Stimulated activated CD4-positive, alpha-beta T cell treated with anti-CD3 and anti-CD28 coated beads, Interleukin-15, amount 100 ng/mL, for 1 hour (primary cell): ENCODE results near the gene CRYAA.

Experiments
- DNase-seq, 2 donors: peaks; one replicate each; pipeline ENCODE4 v3.0.0-alpha.2; 2020; ENCODE audit warnings: low read depth in 1 of 2, low spot score in 1 of 2

Gene CRYAA

GRCh38 chr21:43201491-43201890, 32.7 kb downstream of the CRYAA start:
- no peak for DNase-seq

- no peak for DNase-seq
These were observed 34.8 kb downstream of the CRYAA start for GRCh38 chr21:43203591-43203990.

GRCh38 chr21:43204638-43205037, 35.8 kb downstream of the CRYAA start:
- no peak for DNase-seq

GRCh38 chr21:43206231-43207042, 37.6 kb downstream of the CRYAA start:
- no peak for DNase-seq

- no peak for DNase-seq
These were observed 38.2 kb downstream of the CRYAA start for GRCh38 chr21:43207043-43207315.

- DNase-seq: no peak
These were observed 39.1 kb downstream of the CRYAA start for GRCh38 chr21:43207868-43208267.

GRCh38 chr21:43208561-43209332, 39.9 kb downstream of the CRYAA start:
- no peak for DNase-seq

- no peak for DNase-seq
These were observed 41.0 kb downstream of the CRYAA start for GRCh38 chr21:43209575-43210453.

- DNase-seq: no peak
These were observed 41.8 kb downstream of the CRYAA start for GRCh38 chr21:43210454-43211071.

GRCh38 chr21:43211072-43211759, 42.4 kb downstream of the CRYAA start:
- no peak for DNase-seq

- no peak for DNase-seq
These were observed 42.9 kb downstream of the CRYAA start for GRCh38 chr21:43211760-43212115.
